NK-92 treated with Interleukin-12 subunit alpha and Interleukin-12 subunit beta, amount 100 ng/mL, for 24 hours (cell line): ENCODE measurements around the gene IL20RA.
A peak's percentile ranks its signal among the peaks of the same experiment; 100 is the strongest.

ENCODE experiments used
- DNase-seq: peaks from one replicate; lab custom pipeline; 2025; lab: John Stamatoyannopoulos, UW

The IL20RA gene

GRCh38 chr6:137045222-137045789 lies 541 bp upstream of the IL20RA start:
- no peak for DNase-seq

GRCh38 chr6:137043710-137044365 lies 927 bp downstream of the IL20RA start:
- DNase-seq: no peak

GRCh38 chr6:137040393-137040792 lies 4.4 kb downstream of the IL20RA start:
- no peak for DNase-seq

- no peak for DNase-seq
Observed at GRCh38 chr6:137039010-137039409, 5.8 kb downstream of the IL20RA start.

GRCh38 chr6:137036566-137037300 lies 8.0 kb downstream of the IL20RA start:
- DNase-seq: no peak

- peak; percentile 59 for DNase-seq
Observed at GRCh38 chr6:137033828-137034227, 10.9 kb downstream of the IL20RA start.

- DNase-seq: no peak
Observed at GRCh38 chr6:137031122-137031521, 13.6 kb downstream of the IL20RA start.

- DNase-seq: no peak
Observed at GRCh38 chr6:137028912-137029311, 15.9 kb downstream of the IL20RA start.

GRCh38 chr6:137025786-137026730 lies 18.7 kb downstream of the IL20RA start:
- no peak for DNase-seq

- DNase-seq: no peak
Observed at GRCh38 chr6:137024237-137024990, 20.4 kb downstream of the IL20RA start.

- DNase-seq: no peak
Observed at GRCh38 chr6:137020776-137021175, 24.0 kb downstream of the IL20RA start.

GRCh38 chr6:137019476-137020272 lies 25.1 kb downstream of the IL20RA start:
- no peak for DNase-seq

GRCh38 chr6:137017081-137017480 lies 27.7 kb downstream of the IL20RA start:
- DNase-seq: no peak

GRCh38 chr6:137016356-137016755 lies 28.4 kb downstream of the IL20RA start:
- DNase-seq: no peak

GRCh38 chr6:137015943-137016342 lies 28.8 kb downstream of the IL20RA start:
- DNase-seq: no peak

GRCh38 chr6:137013738-137014602 lies 30.8 kb downstream of the IL20RA start:
- no peak for DNase-seq

GRCh38 chr6:137013031-137013430 lies 31.7 kb downstream of the IL20RA start:
- DNase-seq: no peak

- DNase-seq: no peak
Observed at GRCh38 chr6:137011406-137011805, 33.4 kb downstream of the IL20RA start.

- no peak for DNase-seq
Observed at GRCh38 chr6:137010128-137010718, 34.5 kb downstream of the IL20RA start.
